ENCODE measurements around the gene MLH3. TPM values are rescaled to one million over a fixed set of nuclear protein-coding genes. Genes with fewer than 3 reads are reported as not detected.
"Not testable (repeated sequence)": the region's sequence is repeated elsewhere in the genome, so short reads cannot be mapped to it uniquely, and the experiment has no call there.

MLH3 gene
- total RNA-seq, 1 experiment from 2014 or later: 9.3 TPM

DNA sequence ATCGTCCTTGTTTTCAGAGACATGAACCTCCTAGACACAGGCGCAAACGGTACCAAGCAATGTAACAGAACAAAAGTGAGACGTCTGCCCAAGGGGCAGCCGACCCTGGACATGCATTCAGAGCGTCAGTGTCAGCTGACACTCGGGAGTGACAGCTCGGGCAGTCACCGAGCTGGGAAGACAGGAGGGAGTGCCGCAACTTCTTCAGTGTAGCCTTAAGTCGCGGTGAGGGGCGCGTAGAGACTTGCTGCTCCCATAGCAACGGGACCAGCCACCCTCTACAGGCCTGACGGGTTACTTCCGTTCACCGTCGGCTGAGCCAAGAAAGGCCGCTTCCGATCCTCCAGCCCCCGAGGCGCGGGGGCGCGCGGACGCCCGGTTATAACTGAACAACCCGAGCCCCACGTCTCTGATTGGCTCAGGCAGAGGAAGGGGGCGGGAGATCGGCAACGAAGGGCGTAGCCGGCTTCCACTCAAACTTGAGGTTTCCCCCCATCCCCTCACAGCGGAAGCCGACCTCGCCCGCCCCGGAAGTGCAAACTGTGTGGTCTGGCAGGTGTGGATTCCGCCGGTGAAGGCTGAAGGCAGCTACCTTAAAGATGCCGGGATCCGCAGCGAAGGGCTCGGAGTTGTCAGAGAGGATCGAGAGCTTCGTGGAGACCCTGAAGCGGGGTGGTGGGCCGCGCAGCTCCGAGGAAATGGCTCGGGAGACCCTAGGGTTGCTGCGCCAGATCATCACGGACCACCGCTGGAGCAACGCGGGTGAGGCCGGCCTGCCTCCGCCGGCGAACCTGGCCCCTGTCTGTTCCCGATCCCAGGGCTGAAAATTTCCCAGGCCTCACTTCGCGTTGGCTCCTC is 48.6 kb downstream of the MLH3 start, which contains the start of gene EIF2B2:
EIF2B2 (plus strand) TSS at position 530 of the 858 bp plus-strand sequence; CDS start at position 600, 70 bp downstream.
- Histone ChIP-seq H3K4me1 (peaks cover 11% of the 10 kb centered on the region), H3K4me3 (peak within 1 kb of the TSS; percentile 68), H3K27ac (peak within 1 kb of the TSS; percentile 34), H3K36me3 (peaks cover 23% of the 10 kb centered on the region), H3K27me3 (no peaks in the 10 kb centered on the region), H3K9me3 (replicated peaks) (0 out of 2 replicates have a peak, but pooled peaks cover 5% of the 10 kb centered on the region)
- peak; percentile 97 to 98 for DNase-seq

DNA sequence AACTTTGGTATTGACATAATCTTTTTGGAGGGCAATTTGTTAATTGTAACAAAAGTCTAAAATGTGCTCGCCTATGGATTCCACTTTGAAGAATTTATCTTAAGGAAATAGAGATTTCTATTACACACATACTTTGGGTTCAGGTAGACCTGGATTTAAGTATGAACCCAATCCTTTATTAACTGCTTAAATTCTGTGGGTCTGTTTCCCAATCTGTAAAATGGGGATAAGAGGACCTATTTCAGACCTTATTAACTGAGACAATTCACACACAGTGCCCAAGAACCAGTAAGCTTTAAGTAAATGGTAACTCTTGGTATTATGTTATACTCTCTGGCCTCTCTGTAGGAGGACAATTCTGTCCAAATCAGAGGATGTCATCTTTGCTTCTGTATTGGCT is 49.4 kb downstream of the MLH3 start:
- Histone ChIP-seq H3K27ac (peak overlapping the region; percentile 34), H3K36me3 (peaks cover 16% of the 10 kb centered on the region), H3K4me1 (peaks cover 11% of the 10 kb centered on the region), H3K9me3 (replicated peaks) (0 out of 2 replicates have a peak, but pooled peaks cover 5% of the 10 kb centered on the region), H3K4me3 (peak overlapping the region; percentile 68), H3K27me3 (no peaks in the 10 kb centered on the region)
- no peak for DNase-seq

- DNase-seq: no peak
- H3K4me1 ChIP-seq: peaks cover 11% of the 10 kb centered on the region
- no peak overlapping the region for H3K27ac ChIP-seq
- H3K36me3 ChIP-seq: peaks cover 10% of the 10 kb centered on the region
- peaks cover 8% of the 10 kb centered on the region; the same call in 1 of the 2 replicates for H3K9me3 ChIP-seq (replicated peaks)
- no peak overlapping the region for H3K4me3 ChIP-seq
- H3K27me3 ChIP-seq: no peaks in the 10 kb centered on the region
These were observed 50.0 kb downstream of the MLH3 start for GRCh38 chr14:75001261-75001660.

DNA sequence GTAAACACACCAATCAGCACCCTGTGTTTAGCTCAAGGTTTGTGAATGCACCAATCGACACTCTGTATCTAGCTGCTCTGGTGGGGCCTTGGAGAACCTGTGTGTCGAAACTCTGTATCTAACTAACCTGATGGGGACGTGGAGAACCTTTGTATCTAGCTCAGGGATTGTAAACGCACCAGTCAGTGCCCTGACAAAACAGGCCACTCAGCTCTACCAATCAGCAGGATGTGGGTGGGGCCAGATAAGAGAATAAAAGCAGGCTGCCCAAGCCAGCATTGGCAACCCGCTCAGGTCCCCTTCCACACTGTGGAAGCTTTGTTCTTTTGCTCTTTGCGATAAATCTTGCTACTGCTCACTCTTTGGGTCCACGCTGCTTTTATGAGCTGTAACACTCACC is 55.5 kb downstream of the MLH3 start:
- not testable (repeated sequence) for H3K27me3 ChIP-seq; DNase-seq; H3K27ac ChIP-seq; H3K4me1 ChIP-seq; H3K36me3 ChIP-seq; H3K9me3 ChIP-seq (replicated peaks); H3K4me3 ChIP-seq

DNA sequence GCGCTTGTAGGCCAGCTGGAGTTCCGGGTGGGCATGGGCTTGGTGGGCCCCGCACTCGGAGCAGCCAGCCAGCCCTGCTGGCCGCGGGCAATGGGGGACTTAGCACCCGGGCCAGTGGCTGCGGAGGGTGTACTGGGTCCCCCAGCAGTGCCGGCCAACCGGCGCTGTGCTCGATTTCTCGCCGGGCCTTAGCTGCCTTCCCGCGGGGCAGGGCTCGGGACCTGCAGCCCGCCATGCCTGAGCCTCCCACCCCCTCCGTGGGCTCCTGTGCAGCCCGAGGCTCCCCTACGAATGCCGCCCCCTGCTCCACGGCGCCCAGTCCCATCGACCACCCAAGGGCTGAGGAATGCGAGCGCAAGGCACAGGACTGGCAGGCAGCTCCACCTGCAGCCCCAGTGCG is 57.1 kb downstream of the MLH3 start:
- not testable (repeated sequence) for H3K9me3 ChIP-seq (replicated peaks); H3K27ac ChIP-seq; H3K27me3 ChIP-seq; H3K36me3 ChIP-seq; DNase-seq; H3K4me3 ChIP-seq; H3K4me1 ChIP-seq

- Histone ChIP-seq H3K9me3 (replicated peaks) (no peaks in the 10 kb centered on the region), H3K27ac (peak overlapping the region; percentile 91), H3K36me3 (no peaks in the 10 kb centered on the region), H3K27me3 (no peaks in the 10 kb centered on the region), H3K4me1 (peaks cover 37% of the 10 kb centered on the region), H3K4me3 (no peak overlapping the region)
- DNase-seq: peak in 1 of 2 experiments; percentile 36
These were observed 62.3 kb downstream of the MLH3 start for GRCh38 chr14:74988993-74989392.

GRCh38 chr14:74988131-74988530 is 63.1 kb downstream of the MLH3 start:
- H3K36me3 ChIP-seq: no peaks in the 10 kb centered on the region
- peaks cover 37% of the 10 kb centered on the region for H3K4me1 ChIP-seq
- peak overlapping the region; percentile 91 for H3K27ac ChIP-seq
- no peak overlapping the region for H3K4me3 ChIP-seq
- DNase-seq: peak; percentile 94 to 97
- no peaks in the 10 kb centered on the region for H3K9me3 ChIP-seq (replicated peaks)
- no peaks in the 10 kb centered on the region for H3K27me3 ChIP-seq

DNA sequence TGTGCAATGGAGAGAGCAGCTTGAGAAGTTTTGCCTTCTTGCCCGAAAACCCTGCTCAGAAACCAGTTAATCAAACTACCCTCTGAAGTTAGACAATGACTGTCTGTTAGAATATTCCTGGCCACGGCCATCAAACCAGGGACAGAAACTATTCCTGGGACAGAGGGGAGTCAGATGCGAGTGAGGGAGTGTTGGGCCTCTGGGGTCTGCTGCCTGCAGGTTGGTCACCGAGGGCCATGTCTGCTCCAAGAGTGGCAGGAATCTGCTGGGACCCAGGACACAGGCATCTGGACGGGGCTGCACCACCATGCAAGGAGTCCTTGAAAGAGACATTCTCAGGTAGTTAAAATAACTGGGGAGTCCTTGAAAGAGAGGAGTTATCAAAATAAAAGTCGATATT is 65.5 kb downstream of the MLH3 start:
- H3K27me3 ChIP-seq: no peaks in the 10 kb centered on the region
- no peak for DNase-seq
- no peaks in the 10 kb centered on the region for H3K36me3 ChIP-seq
- H3K27ac ChIP-seq: no peak overlapping the region
- peaks cover 59% of the 10 kb centered on the region for H3K4me1 ChIP-seq
- no peak overlapping the region for H3K4me3 ChIP-seq
- no peaks in the 10 kb centered on the region for H3K9me3 ChIP-seq (replicated peaks)

DNA sequence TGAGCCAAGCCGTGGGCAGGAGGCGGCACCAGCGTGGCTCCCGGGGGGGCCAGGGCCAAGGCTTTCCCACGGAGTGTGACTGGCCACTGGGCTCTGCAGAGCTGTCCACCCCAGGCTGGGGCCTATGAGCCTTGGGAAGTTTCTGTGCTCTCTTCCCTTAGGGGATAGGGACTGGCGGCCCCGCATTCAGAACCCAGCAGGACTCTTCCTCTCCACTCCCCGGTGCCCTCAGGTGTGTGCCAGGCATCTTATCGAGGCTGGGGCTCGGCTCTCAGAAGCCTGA is 66.3 kb downstream of the MLH3 start:
- no peaks in the 10 kb centered on the region for H3K36me3 ChIP-seq
- H3K27me3 ChIP-seq: no peaks in the 10 kb centered on the region
- no peak overlapping the region for H3K4me3 ChIP-seq
- DNase-seq: no peak
- H3K9me3 ChIP-seq (replicated peaks): no peaks in the 10 kb centered on the region
- peaks cover 67% of the 10 kb centered on the region for H3K4me1 ChIP-seq
- peak overlapping the region; percentile 13; the same call in 1 of the 2 replicates for H3K27ac ChIP-seq

GRCh38 chr14:74984236-74985027 is 66.8 kb downstream of the MLH3 start:
- DNase-seq: peak in 1 of 2 experiments; percentile 45
- peak overlapping the region; percentile 13; the same call in 1 of the 2 replicates for H3K27ac ChIP-seq
- H3K27me3 ChIP-seq: no peaks in the 10 kb centered on the region
- peaks cover 71% of the 10 kb centered on the region for H3K4me1 ChIP-seq
- no peaks in the 10 kb centered on the region for H3K36me3 ChIP-seq
- H3K4me3 ChIP-seq: no peak overlapping the region
- H3K9me3 ChIP-seq (replicated peaks): no peaks in the 10 kb centered on the region

DNA sequence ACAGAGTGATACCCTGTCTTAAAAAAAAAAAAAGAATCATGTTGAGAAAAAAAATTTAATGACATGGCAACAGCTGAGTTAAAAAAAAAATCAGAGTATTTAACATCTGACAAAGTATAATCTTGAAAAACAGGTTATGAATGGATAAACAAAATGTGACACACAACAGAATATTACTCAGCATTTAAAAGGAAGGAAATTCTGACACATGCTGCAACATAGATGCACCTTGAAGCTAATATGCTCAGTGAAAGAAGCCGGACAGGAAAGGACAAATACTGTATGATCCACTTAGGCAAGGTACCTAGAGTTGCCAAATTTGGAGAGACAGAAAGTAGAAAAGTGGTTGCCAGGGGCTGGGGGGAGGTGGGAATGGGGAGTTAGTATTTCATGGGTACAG is 67.9 kb downstream of the MLH3 start:
- DNase-seq: no peak
- Histone ChIP-seq H3K9me3 (replicated peaks) (no peaks in the 10 kb centered on the region), H3K4me3 (no peak overlapping the region), H3K27me3 (no peaks in the 10 kb centered on the region), H3K27ac (no peak overlapping the region), H3K4me1 (peaks cover 70% of the 10 kb centered on the region), H3K36me3 (no peaks in the 10 kb centered on the region)

GRCh38 chr14:74982661-74983060 is 68.6 kb downstream of the MLH3 start:
- H3K27ac ChIP-seq: peak overlapping the region; percentile 95
- H3K4me1 ChIP-seq: peaks cover 72% of the 10 kb centered on the region
- no peaks in the 10 kb centered on the region for H3K27me3 ChIP-seq
- H3K4me3 ChIP-seq: no peak overlapping the region
- DNase-seq: no peak
- no peaks in the 10 kb centered on the region for H3K9me3 ChIP-seq (replicated peaks)
- no peaks in the 10 kb centered on the region for H3K36me3 ChIP-seq

GRCh38 chr14:74981833-74982232 is 69.4 kb downstream of the MLH3 start:
- Histone ChIP-seq H3K36me3 (no peaks in the 10 kb centered on the region), H3K27me3 (no peaks in the 10 kb centered on the region), H3K4me3 (no peak overlapping the region), H3K9me3 (replicated peaks) (no peaks in the 10 kb centered on the region), H3K27ac (peak overlapping the region; percentile 95), H3K4me1 (peaks cover 73% of the 10 kb centered on the region)
- no peak for DNase-seq

DNA sequence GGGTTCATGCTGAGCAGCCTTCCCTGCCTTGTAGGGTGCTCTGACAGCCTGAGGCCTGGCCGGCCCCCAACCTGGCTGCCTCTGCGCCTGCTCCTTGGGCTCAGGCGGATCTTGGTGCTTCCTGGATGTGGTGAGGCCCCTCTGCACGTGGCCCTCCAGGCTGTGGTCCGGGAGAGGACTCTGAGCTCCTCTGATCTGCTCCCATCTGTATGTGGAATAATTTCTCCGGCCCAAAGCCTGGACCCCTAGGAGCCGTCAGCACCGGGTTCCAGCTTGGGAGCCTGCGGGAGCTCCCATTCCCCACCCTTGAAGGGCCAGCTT is 69.8 kb downstream of the MLH3 start:
- H3K36me3 ChIP-seq: no peaks in the 10 kb centered on the region
- peaks cover 74% of the 10 kb centered on the region for H3K4me1 ChIP-seq
- DNase-seq: no peak
- H3K9me3 ChIP-seq (replicated peaks): no peaks in the 10 kb centered on the region
- H3K27ac ChIP-seq: peak overlapping the region; percentile 95
- H3K27me3 ChIP-seq: no peaks in the 10 kb centered on the region
- H3K4me3 ChIP-seq: peak overlapping the region; percentile 49; the same call in 1 of the 2 replicates

- DNase-seq: peak; percentile 82
- H3K4me3 ChIP-seq: peak overlapping the region; percentile 49
- H3K27me3 ChIP-seq: no peaks in the 10 kb centered on the region
- peaks cover 80% of the 10 kb centered on the region for H3K4me1 ChIP-seq
- no peaks in the 10 kb centered on the region for H3K36me3 ChIP-seq
- peak overlapping the region; percentile 95 for H3K27ac ChIP-seq
- no peaks in the 10 kb centered on the region for H3K9me3 ChIP-seq (replicated peaks)
These were observed 70.4 kb downstream of the MLH3 start for GRCh38 chr14:74980731-74981461.
